ENCODE results near the gene TUBB2B. TPM values are rescaled to one million over a fixed set of nuclear protein-coding genes. Genes with fewer than 3 reads are reported as not detected.

The TUBB2B gene
- total and polyA plus RNA-seq, 2 donors (not counting 3 experiments of a cell fraction or from before 2014, with no cell fraction given): 5.1 to 8.3 TPM

GRCh38 chr6:3236005-3236404, 8.6 kb upstream of the TUBB2B start:
- no peaks in the 10 kb centered on the region for H3K9me1 ChIP-seq (replicated peaks; ENCODE audit: control insufficient read depth, extremely low read depth, insufficient read depth, low read length)
- H2AFZ ChIP-seq (ENCODE audit: low read depth, low read length): no peak overlapping the region
- dilution Hi-C loops (cut with MboI; ENCODE audit: extremely low pct_ligation_motif_present, low sequenced_read_pairs): no loop called here
- FAIRE-seq (no peak), DNase-seq (ENCODE audit: low read depth, low spot score) (no peak)
- intact Hi-C loops (cut with micrococcal nuclease): no loop called here
- H3K36me3 ChIP-seq (ENCODE audit: control insufficient read depth in 2 of 2, extremely low read depth in 1 of 2, insufficient read depth in 2 of 2, low read length in 2 of 2): no peaks in the 10 kb centered on the region
- no TSS peak for BruUV-seq (replicated peaks)
- H3K79me2 ChIP-seq (ENCODE audit: control insufficient read depth, insufficient read depth, low read length): no peaks in the 10 kb centered on the region
- H4K20me1 ChIP-seq (replicated peaks; ENCODE audit: control insufficient read depth, extremely low read depth, insufficient read depth, low read length): no peaks in the 10 kb centered on the region
- peaks cover 10% of the 10 kb centered on the region for H3K4me1 ChIP-seq (ENCODE audit: control insufficient read depth, extremely low read depth, insufficient read depth, low read length)
- CTCF ChIA-PET: interaction anchor here (1.1 to 2.0 kb wide), 2 partner anchors 15 to 79 kb away, joined by 3 to 6 read pairs; partner anchors contain the start of gene TUBB2A
- H3K9ac ChIP-seq (replicated peaks; ENCODE audit: extremely low read depth, insufficient read depth, low read length): no peak overlapping the region
- TF ChIP-seq FOS (IDR thresholded peaks at IDR 0.05; ENCODE audit: borderline replicate concordance, insufficient read depth, low read length) (no peak), POLR2AphosphoS5 (IDR thresholded peaks at IDR 0.05; ENCODE audit: insufficient read depth, low read depth, low read length) (no peak), MAX (IDR thresholded peaks at IDR 0.05; ENCODE audit: insufficient read depth, insufficient read length) (no peak), EZH2 (IDR thresholded peaks at IDR 0.05; ENCODE audit: borderline replicate concordance, low read depth, low read length, severe bottlenecking) (no peak), JUN (IDR thresholded peaks at IDR 0.05; ENCODE audit: borderline replicate concordance, insufficient read depth, insufficient read length, low read depth) (no peak), CTCF (IDR thresholded peaks at IDR 0.05; ENCODE audit: extremely low read depth in 1 of 2, insufficient read depth in 1 of 2, low read depth in 1 of 2, low read length in 2 of 2) (no peak)
- H3K27me3 ChIP-seq (ENCODE audit: control insufficient read depth in 2 of 2, insufficient read depth in 2 of 2, low read length in 2 of 2): peaks cover 57 to 66% of the 10 kb centered on the region in 2 experiments
- no peak overlapping the region for H3K4me2 ChIP-seq (ENCODE audit: insufficient read depth, low read length)
- POLR2A ChIA-PET: no interaction called here
- no peak overlapping the region for H3K27ac ChIP-seq (ENCODE audit: insufficient read depth, low read depth, low read length)
- no peaks in the 10 kb centered on the region for H3K9me3 ChIP-seq (replicated peaks; ENCODE audit: control insufficient read depth, insufficient read depth, low read length)
- no peak overlapping the region for H3K4me3 ChIP-seq (replicated peaks in 1 of 3; ENCODE audit: insufficient read depth in 1 of 3, low read depth in 1 of 3, low read length in 3 of 3)
